Thoracic aorta (tissue), 2 donors: ENCODE results near the gene KLHL28. TPM values are rescaled to one million over a fixed set of nuclear protein-coding genes. Genes with fewer than 3 reads are reported as not detected.

Experiments used
- ATAC-seq: fragments of 150-250 bp; one replicate; pipeline ENCODE4 v1.8.0; 2017; ENCODE audit warnings: low read depth; ENCODE audit not compliant: insufficient number of reproducible peaks, low FRiP score
- DNase-seq: peaks from one replicate; pipeline ENCODE4 v3.0.0-alpha.2; 2020; ENCODE audit warnings: low spot score
- H3K27ac ChIP-seq, 2 donors: fragments of 200-600 bp; sonication (generic); 1 replicate in 1 of 2; 2 replicates in 1 of 2; pipeline ENCODE4 v1.5.1; 2016; ENCODE audit warnings: mild to moderate bottlenecking in 2 of 2, moderate library complexity in 2 of 2
- H3K27me3 ChIP-seq: fragments of 200-600 bp; sonication (generic); replicated peaks from 2 replicates; pipeline ENCODE4 v1.6.0; 2016; ENCODE audit warnings: mild to moderate bottlenecking; ENCODE audit not compliant: insufficient read depth
- H3K36me3 ChIP-seq: fragments of 200-600 bp; sonication (generic); one replicate; pipeline ENCODE4 v1.5.1; 2016
- H3K4me1 ChIP-seq, 2 donors: fragments of 200-600 bp; sonication (generic); 1 replicate in 1 of 2; 2 replicates in 1 of 2; pipeline versions ENCODE4 v1.5.1 to v1.6.0; 2016; ENCODE audit warnings: low read depth in 2 of 2, mild to moderate bottlenecking in 1 of 2; ENCODE audit not compliant: control insufficient read depth in 1 of 2
- H3K4me3 ChIP-seq: fragments of 200-600 bp; sonication (generic); 2 replicates; pipeline ENCODE4 v1.5.1; 2016; ENCODE audit warnings: mild to moderate bottlenecking
- H3K9me3 ChIP-seq: fragments of 200-600 bp; sonication (generic); 2 replicates; pipeline ENCODE4 v1.5.1; 2016
- CTCF ChIP-seq: fragments of 200-600 bp; sonication (generic); IDR thresholded peaks from one replicate; pipeline ENCODE4 v1.5.1; 2019; ENCODE audit warnings: antibody characterized with exemption
- total RNA-seq, 2 donors: library from RNA; depleted of rRNA; stranded (reverse); fragments of >200 nt; gene quantifications; one replicate each; pipeline versions ENCODE4 v1.1.0 to v1.2.3, GENCODE V29; 2016

The KLHL28 gene
- total RNA-seq, 2 donors from 2014 or later = 9.6 to 11.0 TPM

- no peaks in the 10 kb centered on the region for H3K36me3 ChIP-seq
- ATAC-seq (no peak), DNase-seq (no peak)
- H3K27ac ChIP-seq = no peak overlapping the region
- H3K4me3 ChIP-seq = no peak overlapping the region
- peaks cover 0 to 8% of the 10 kb centered on the region in 2 donors for H3K4me1 ChIP-seq
- H3K27me3 ChIP-seq = no peaks in the 10 kb centered on the region
- no peaks in the 10 kb centered on the region for H3K9me3 ChIP-seq
- TF ChIP-seq CTCF = no peak
Observed at GRCh38 chr14:44979273-44979672, 17.5 kb upstream of the KLHL28 start.

- Histone ChIP-seq H3K4me3 (no peak overlapping the region), H3K27ac (no peak overlapping the region), H3K4me1 (peaks cover 21 to 25% of the 10 kb centered on the region in 2 donors), H3K36me3 (no peaks in the 10 kb centered on the region), H3K9me3 (no peaks in the 10 kb centered on the region), H3K27me3 (no peaks in the 10 kb centered on the region)
- TF ChIP-seq CTCF = no peak
- ATAC-seq (no peak), DNase-seq (no peak)
Observed at GRCh38 chr14:44971459-44971858, 9.7 kb upstream of the KLHL28 start.

- ATAC-seq (no peak), DNase-seq (no peak)
- H3K4me1 ChIP-seq = peaks cover 25 to 27% of the 10 kb centered on the region in 2 donors
- H3K27ac ChIP-seq = no peak overlapping the region
- TF ChIP-seq CTCF = no peak
- H3K27me3 ChIP-seq = no peaks in the 10 kb centered on the region
- no peaks in the 10 kb centered on the region for H3K9me3 ChIP-seq
- no peaks in the 10 kb centered on the region for H3K36me3 ChIP-seq
- H3K4me3 ChIP-seq = no peak overlapping the region
Observed at GRCh38 chr14:44970907-44971306, 9.2 kb upstream of the KLHL28 start.

- DNase-seq (no peak), ATAC-seq (no peak)
- Histone ChIP-seq H3K27me3 (no peaks in the 10 kb centered on the region), H3K36me3 (no peaks in the 10 kb centered on the region), H3K9me3 (no peaks in the 10 kb centered on the region), H3K4me3 (no peak overlapping the region), H3K4me1 (peaks cover 29 to 40% of the 10 kb centered on the region in 2 donors), H3K27ac (no peak overlapping the region)
- TF ChIP-seq CTCF = no peak
Observed at GRCh38 chr14:44968714-44969113, 7.0 kb upstream of the KLHL28 start.

- ATAC-seq (no peak), DNase-seq (no peak)
- H3K36me3 ChIP-seq = no peaks in the 10 kb centered on the region
- no peak for TF ChIP-seq CTCF
- no peak overlapping the region for H3K27ac ChIP-seq
- H3K4me1 ChIP-seq = peaks cover 29 to 45% of the 10 kb centered on the region in 2 donors
- no peaks in the 10 kb centered on the region for H3K27me3 ChIP-seq
- H3K9me3 ChIP-seq = no peaks in the 10 kb centered on the region
- H3K4me3 ChIP-seq = peak overlapping the region; percentile 54
Observed at GRCh38 chr14:44966601-44967336, 5.0 kb upstream of the KLHL28 start.
